GM12878 (cell line): Measurements from ENCODE around the gene CCNT2. TPM values are rescaled to one million over a fixed set of nuclear protein-coding genes. Genes with fewer than 3 reads are reported as not detected.

Experiments
- ATAC-seq: fragments of 200-7000 bp; cut with Tn5 transposase; 3 replicates; pipeline ENCODE4 v1.9.1; 2020; ENCODE audit warnings: mild to moderate bottlenecking, moderate library complexity
- BruUV-seq: library from RNA; stranded (reverse); fragments of 400-500 nt; replicated peaks from 2 replicates; lab custom pipeline; 2021; lab: Mats Ljungman, UMichigan
- CTCF ChIA-PET: fragments of 300-600 bp; sonication (Branson Sonifier 250); formaldehyde crosslinking; extraction: SDS; loops from one replicate; lab custom pipeline; 2021; ENCODE audit warnings: inconsistent platforms; lab: Yijun Ruan, JAX
- POLR2A ChIA-PET: fragments of 350-600 bp; formaldehyde crosslinking; extraction: SDS; loops from one replicate; lab custom pipeline; 2021; ENCODE audit warnings: inconsistent platforms; lab: Charles Lee
- RAD21 ChIA-PET: fragments of 300-600 bp; sonication (Branson Sonifier 250); formaldehyde crosslinking; loops from one replicate; lab custom pipeline; 2023; ENCODE audit warnings: antibody characterized with exemption; ENCODE audit not compliant: unreplicated experiment; lab: Charles Lee
- SMC1A ChIA-PET: fragments of 300-600 bp; sonication (Branson Sonifier 250); formaldehyde crosslinking; loops from one replicate; lab custom pipeline; 2023; ENCODE audit not compliant: unreplicated experiment, uncharacterized antibody; lab: Charles Lee
- DNase-seq: peaks from one replicate; pipeline ENCODE4 v3.0.0-alpha.2; 2011; ENCODE audit warnings: low read depth, low spot score
- FAIRE-seq: peaks from 3 replicates; lab custom pipeline; 2011; peaks lifted over from hg19 to GRCh38; lab: Jason Lieb, UNC
- H2AFZ ChIP-seq: 2 replicates; pipeline ENCODE4 v1.6.0; 2011; ENCODE audit warnings: low read depth, low read length, control low read depth; ENCODE audit not compliant: control insufficient read depth
- H3K27ac ChIP-seq: 2 replicates; pipeline ENCODE4 v1.5.1; 2011; ENCODE audit warnings: control low read depth; ENCODE audit not compliant: control insufficient read depth, insufficient read depth
- H3K27me3 ChIP-seq, 2 experiments: replicated peaks in 1 of 2; 2 replicates each; pipeline versions ENCODE4 v1.6.0 to v1.6.1; 2011; ENCODE audit warnings: low read length in 1 of 2; ENCODE audit not compliant: control insufficient read depth in 2 of 2, insufficient read depth in 2 of 2
- H3K36me3 ChIP-seq, 2 experiments: 2 replicates each; pipeline ENCODE4 v1.5.1; 2011; ENCODE audit warnings: low read length in 1 of 2; ENCODE audit not compliant: control insufficient read depth in 2 of 2, insufficient read depth in 2 of 2
- H3K4me1 ChIP-seq: 2 replicates; pipeline ENCODE4 v1.6.1; 2011; ENCODE audit warnings: mild to moderate bottlenecking, low read length, moderate library complexity, mixed read lengths; ENCODE audit not compliant: control insufficient read depth, insufficient read depth
- H3K4me2 ChIP-seq: 2 replicates; pipeline ENCODE4 v1.6.0; 2011; ENCODE audit warnings: control low read depth; ENCODE audit not compliant: control insufficient read depth, insufficient read depth
- H3K4me3 ChIP-seq: fragments of 200-600 bp; sonication (generic); 2 replicates; pipeline ENCODE4 v1.5.1; 2016
- H3K79me2 ChIP-seq: 2 replicates; pipeline ENCODE4 v1.6.0; 2011; ENCODE audit warnings: low read length; ENCODE audit not compliant: control insufficient read depth, insufficient read depth
- H3K9ac ChIP-seq: 2 replicates; pipeline ENCODE4 v1.8.0; 2011; ENCODE audit warnings: low read length, control low read depth, mixed read lengths; ENCODE audit not compliant: control insufficient read depth, insufficient read depth
- H3K9me3 ChIP-seq: replicated peaks from 3 replicates; pipeline ENCODE4 v1.5.1; 2011; ENCODE audit warnings: mild to moderate bottlenecking, low read length; ENCODE audit not compliant: control insufficient read depth, insufficient read depth
- H4K20me1 ChIP-seq: 2 replicates; pipeline ENCODE4 v1.6.0; 2011; ENCODE audit not compliant: control insufficient read depth, insufficient read depth
- BRCA1 ChIP-seq: IDR thresholded peaks from 2 replicates; pipeline ENCODE4 v1.6.1; 2011; ENCODE audit warnings: low read depth, low read length, improper control_type of control experiment
- CHD4 ChIP-seq: fragments of 200-600 bp; sonication (generic); IDR thresholded peaks from 2 replicates; pipeline ENCODE4 v1.6.1; 2016; ENCODE audit warnings: mild to moderate bottlenecking
- GATAD2B ChIP-seq: fragments of 450-650 bp; conservative IDR thresholded peaks from 2 replicates; pipeline ENCODE4 v1.6.1; 2017; ENCODE audit warnings: low read depth, mild to moderate bottlenecking, moderate library complexity
- IKZF2 ChIP-seq, 2 experiments: fragments of 450-650 bp; IDR thresholded peaks; 2 replicates each; pipeline ENCODE4 v1.6.1; 2017; ENCODE audit warnings: mild to moderate bottlenecking in 2 of 2, moderate library complexity in 2 of 2
- IRF5 ChIP-seq: fragments of 450-650 bp; IDR thresholded peaks from 2 replicates; pipeline ENCODE4 v1.6.1; 2017; ENCODE audit warnings: borderline replicate concordance
- JUNB ChIP-seq: IDR thresholded peaks from 2 replicates; pipeline ENCODE4 v1.6.1; 2016; ENCODE audit warnings: antibody characterized with exemption, mild to moderate bottlenecking
- KAT2A ChIP-seq: conservative IDR thresholded peaks from 2 replicates; pipeline ENCODE4 v1.6.1; 2011; ENCODE audit warnings: low read depth, low read length; ENCODE audit not compliant: control insufficient read depth
- MXI1 ChIP-seq: fragments of 150-350 bp; IDR thresholded peaks from 2 replicates; pipeline ENCODE4 v1.6.1; 2011; ENCODE audit warnings: low read depth, mild to moderate bottlenecking, inconsistent platforms, low read length, improper control_type of control experiment
- NR2C2 ChIP-seq: IDR thresholded peaks from 2 replicates; pipeline ENCODE4 v1.6.1; 2011; ENCODE audit warnings: borderline replicate concordance, low read depth; ENCODE audit not compliant: control insufficient read depth, insufficient read length
- PAX5 ChIP-seq: IDR thresholded peaks from 2 replicates; pipeline ENCODE4 v1.6.1; 2011; ENCODE audit warnings: low read depth, low read length, borderline replicate concordance
- PML ChIP-seq: IDR thresholded peaks from 2 replicates; pipeline ENCODE4 v1.6.1; 2012; ENCODE audit warnings: low read length, inconsistent platforms
- RFX5 ChIP-seq: IDR thresholded peaks from 2 replicates; pipeline ENCODE4 v1.6.1; 2011; ENCODE audit warnings: low read depth, low read length, improper control_type of control experiment
- RUNX3 ChIP-seq: IDR thresholded peaks from 2 replicates; pipeline ENCODE4 v1.6.1; 2012; ENCODE audit warnings: low read length, inconsistent platforms
- SRF ChIP-seq, 2 experiments: IDR thresholded peaks; 2 replicates each; pipeline ENCODE4 v1.6.1; 2011; ENCODE audit warnings: low read depth in 2 of 2, low read length in 2 of 2, mild to moderate bottlenecking in 1 of 2, moderate library complexity in 1 of 2
- TBL1XR1 ChIP-seq: IDR thresholded peaks from 2 replicates; pipeline ENCODE4 v1.6.1; 2012; ENCODE audit warnings: low read depth, low read length, improper control_type of control experiment
- YY1 ChIP-seq: IDR thresholded peaks from 2 replicates; pipeline ENCODE4 v1.6.1; 2011; ENCODE audit warnings: low read depth, mild to moderate bottlenecking, low read length
- ZNF207 ChIP-seq: fragments of 450-650 bp; IDR thresholded peaks from 2 replicates; pipeline ENCODE4 v1.6.1; 2014; ENCODE audit warnings: antibody characterized with exemption, mild to moderate bottlenecking, borderline replicate concordance
- ZNF217 ChIP-seq: fragments of 450-650 bp; IDR thresholded peaks from 2 replicates; pipeline ENCODE4 v1.6.1; 2017; ENCODE audit warnings: antibody characterized with exemption, mild to moderate bottlenecking
- ZNF274 ChIP-seq: IDR thresholded peaks from one replicate; pipeline ENCODE4 v1.8.0; 2011; ENCODE audit not compliant: insufficient read length, insufficient read depth
- WGBS: methylation state at CpG from one replicate; pipeline ENCODE4 v1.1.6; 2016; ENCODE audit warnings: low lambda C conversion rate; ENCODE audit not compliant: insufficient replicate concordance, insufficient coverage; ENCODE audit errors: missing lambda C conversion rate; 5-methylcytosine and 5-hydroxymethylcytosine counted together
- in situ Hi-C: fragments of 300-500 bp; cut with MboI; formaldehyde crosslinking; loops from 9 replicates; pipeline ENCODE4 v1.14.3; 2018; ENCODE audit warnings: mixed read lengths
- intact Hi-C: fragments of 100-400 bp; cut with micrococcal nuclease; formaldehyde crosslinking; loops from one replicate; pipeline ENCODE4 v1.14.2; 2022; ENCODE audit not compliant: unreplicated experiment
- polyA plus RNA-seq, 11 experiments: library from polyadenylated mRNA; depleted of rRNA in 4 of 11; unstranded in 6 of 11; stranded (reverse) in 5 of 11; fragments of >200 nt; fragmentation: Nextera tagmentation in 4 of 11; fragmentation: Illumina TruSeq in 1 of 11; extraction: Ambion mirVana in 4 of 11; extraction: Trizol in 1 of 11; gene quantifications; 1 replicate in 1 of 11; 2 replicates in 10 of 11; pipeline versions ENCODE4 v1.2.1 to v1.2.3, GENCODE V29; 2011 to 2016; ENCODE audit warnings: inconsistent platforms in 2 of 11, missing spikeins in 2 of 11, low read depth in 1 of 11
- total RNA-seq, 4 experiments: library from RNA; depleted of rRNA in 3 of 4; stranded (reverse); fragments of >200 nt in 3 of 4; fragmentation: Illumina TruSeq in 1 of 4; extraction: Trizol in 1 of 4; gene quantifications; 2 replicates each; pipeline versions ENCODE4 v1.2.1 to v1.2.3, GENCODE V29; 2013 to 2021

CCNT2 gene
- total and polyA plus RNA-seq, 10 of the 15 experiments (the other 5 are each of a cell fraction or from before 2014, with no cell fraction given): 6.0 to 25.6 (median 20.0) TPM

- Histone ChIP-seq H3K36me3 (no peaks in the 10 kb centered on the region), H3K27ac (no peak overlapping the region), H3K9me3 (no peaks in the 10 kb centered on the region), H2AFZ (no peak overlapping the region), H3K4me3 (no peak overlapping the region), H3K4me2 (no peak overlapping the region), H3K79me2 (no peaks in the 10 kb centered on the region), H3K4me1 (no peaks in the 10 kb centered on the region), H3K27me3 (peaks cover 0 to 2% of the 10 kb centered on the region in 2 experiments; a peak in 1 of 4 replicates), H3K9ac (no peak overlapping the region), H4K20me1 (no peaks in the 10 kb centered on the region)
- FAIRE-seq (no peak), DNase-seq (no peak), ATAC-seq (no peak)
- WGBS: 54% methylated on average over 4 of the region's 4 CpGs
- TF ChIP-seq ZNF274 (no peak), PML (no peak), IKZF2 (IDR thresholded peaks at IDR 0.05) (no peak), RUNX3 (no peak), YY1 (no peak), ZNF207 (no peak), GATAD2B (no peak), ZNF217 (no peak), MXI1 (no peak), SRF (IDR thresholded peaks at IDR 0.05; ENCODE audit: low read depth in 2 of 2, low read length in 2 of 2) (no peak), CHD4 (no peak), IRF5 (no peak), JUNB (no peak), PAX5 (no peak), NR2C2 (no peak), TBL1XR1 (no peak), BRCA1 (no peak), RFX5 (no peak), KAT2A (no peak)
- RAD21 ChIA-PET: interaction anchor here (1.3 to 4.1 kb wide), 5 partner anchors 14 to 1387 kb away, joined by 3 to 51 read pairs (median 6); no protein-coding TSS in a partner anchor
- intact Hi-C loops (loop anchor here (5.0 to 10.0 kb wide), 4 partner anchors 152 to 794 kb away; no protein-coding TSS in a partner anchor), in situ Hi-C loops (no loop called here)
- BruUV-seq: no TSS peak
- CTCF ChIA-PET: interaction anchor here (1.5 to 6.7 kb wide), 5 partner anchors 14 to 790 kb away, joined by 4 to 124 read pairs (median 18); no protein-coding TSS in a partner anchor
- SMC1A ChIA-PET: interaction anchor here (0.7 to 6.2 kb wide), 3 partner anchors 14 to 598 kb away, joined by 3 to 23 read pairs (median 7); no protein-coding TSS in a partner anchor
- POLR2A ChIA-PET: no interaction called here
Observed at GRCh38 chr2:135002836-135003235, 84.2 kb downstream of the CCNT2 start.
